AG10803 (cell line): Measurements from ENCODE around the gene PPP1R37.

Experiments
- DNase-seq: peaks from one replicate; pipeline ENCODE4 v3.0.0; 2010; ENCODE audit warnings: low read depth
- H3K4me3 ChIP-seq: 2 replicates; pipeline ENCODE4 v1.5.1; 2011; ENCODE audit warnings: mild to moderate bottlenecking, low read length, control low read depth
- TF ChIP-seq, protein P1 (sequence below): conservative IDR thresholded peaks from 2 replicates; pipeline ENCODE4 v1.5.1; 2011; ENCODE audit warnings: mild to moderate bottlenecking, low read length, control low read depth, inconsistent platforms

Gene PPP1R37

DNA sequence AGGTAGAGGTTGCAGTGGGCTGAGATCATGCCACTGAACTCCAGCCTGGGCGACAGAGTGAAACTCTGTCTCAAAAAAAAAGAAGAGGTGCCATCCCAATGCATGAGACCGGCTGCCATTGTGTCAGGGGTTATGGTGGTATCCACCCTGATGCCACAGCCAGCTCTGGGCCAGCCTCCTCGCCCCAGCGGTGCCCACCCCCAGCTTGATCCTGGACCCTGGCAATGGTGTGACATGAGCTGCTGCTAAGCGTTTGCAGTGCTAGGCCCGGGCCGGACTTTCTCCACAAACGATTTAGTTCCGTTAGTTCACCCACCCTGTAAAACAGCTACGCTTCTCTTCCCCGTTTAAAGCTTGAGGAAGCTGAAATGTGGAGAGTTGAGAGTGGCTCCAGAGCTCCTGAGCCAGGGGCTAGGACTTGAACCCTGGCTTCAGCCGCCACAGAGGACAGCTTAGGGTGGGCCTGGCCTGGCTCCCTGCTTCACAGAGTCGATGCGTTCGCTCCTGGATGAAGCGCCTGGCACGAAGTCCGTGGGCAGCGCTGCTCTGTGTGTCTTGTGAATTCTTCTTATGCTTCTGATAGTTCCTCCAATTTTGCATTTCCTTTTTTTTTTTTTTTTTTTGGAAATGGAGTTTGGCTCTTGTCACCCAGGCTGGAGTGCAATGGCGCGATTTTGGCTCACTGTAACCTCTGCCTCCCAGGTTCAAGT lies 42.4 kb downstream of the PPP1R37 start:
- DNase-seq, result no peak
- no peak overlapping the region for H3K4me3 ChIP-seq
- TF ChIP-seq, protein P1, sequence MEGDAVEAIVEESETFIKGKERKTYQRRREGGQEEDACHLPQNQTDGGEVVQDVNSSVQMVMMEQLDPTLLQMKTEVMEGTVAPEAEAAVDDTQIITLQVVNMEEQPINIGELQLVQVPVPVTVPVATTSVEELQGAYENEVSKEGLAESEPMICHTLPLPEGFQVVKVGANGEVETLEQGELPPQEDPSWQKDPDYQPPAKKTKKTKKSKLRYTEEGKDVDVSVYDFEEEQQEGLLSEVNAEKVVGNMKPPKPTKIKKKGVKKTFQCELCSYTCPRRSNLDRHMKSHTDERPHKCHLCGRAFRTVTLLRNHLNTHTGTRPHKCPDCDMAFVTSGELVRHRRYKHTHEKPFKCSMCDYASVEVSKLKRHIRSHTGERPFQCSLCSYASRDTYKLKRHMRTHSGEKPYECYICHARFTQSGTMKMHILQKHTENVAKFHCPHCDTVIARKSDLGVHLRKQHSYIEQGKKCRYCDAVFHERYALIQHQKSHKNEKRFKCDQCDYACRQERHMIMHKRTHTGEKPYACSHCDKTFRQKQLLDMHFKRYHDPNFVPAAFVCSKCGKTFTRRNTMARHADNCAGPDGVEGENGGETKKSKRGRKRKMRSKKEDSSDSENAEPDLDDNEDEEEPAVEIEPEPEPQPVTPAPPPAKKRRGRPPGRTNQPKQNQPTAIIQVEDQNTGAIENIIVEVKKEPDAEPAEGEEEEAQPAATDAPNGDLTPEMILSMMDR, result no peak

- TF ChIP-seq, protein P1, result no peak
- DNase-seq, result no peak
- no peak overlapping the region for H3K4me3 ChIP-seq
Observed at GRCh38 chr19:45136507-45137178, 43.7 kb downstream of the PPP1R37 start.

GRCh38 chr19:45137179-45137761 lies 44.3 kb downstream of the PPP1R37 start:
- no peak for DNase-seq
- TF ChIP-seq, protein P1, result no peak
- H3K4me3 ChIP-seq, result no peak overlapping the region

- no peak for DNase-seq
- TF ChIP-seq, protein P1, result no peak
Observed at GRCh38 chr19:45138303-45138751, 45.3 kb downstream of the PPP1R37 start.

DNA sequence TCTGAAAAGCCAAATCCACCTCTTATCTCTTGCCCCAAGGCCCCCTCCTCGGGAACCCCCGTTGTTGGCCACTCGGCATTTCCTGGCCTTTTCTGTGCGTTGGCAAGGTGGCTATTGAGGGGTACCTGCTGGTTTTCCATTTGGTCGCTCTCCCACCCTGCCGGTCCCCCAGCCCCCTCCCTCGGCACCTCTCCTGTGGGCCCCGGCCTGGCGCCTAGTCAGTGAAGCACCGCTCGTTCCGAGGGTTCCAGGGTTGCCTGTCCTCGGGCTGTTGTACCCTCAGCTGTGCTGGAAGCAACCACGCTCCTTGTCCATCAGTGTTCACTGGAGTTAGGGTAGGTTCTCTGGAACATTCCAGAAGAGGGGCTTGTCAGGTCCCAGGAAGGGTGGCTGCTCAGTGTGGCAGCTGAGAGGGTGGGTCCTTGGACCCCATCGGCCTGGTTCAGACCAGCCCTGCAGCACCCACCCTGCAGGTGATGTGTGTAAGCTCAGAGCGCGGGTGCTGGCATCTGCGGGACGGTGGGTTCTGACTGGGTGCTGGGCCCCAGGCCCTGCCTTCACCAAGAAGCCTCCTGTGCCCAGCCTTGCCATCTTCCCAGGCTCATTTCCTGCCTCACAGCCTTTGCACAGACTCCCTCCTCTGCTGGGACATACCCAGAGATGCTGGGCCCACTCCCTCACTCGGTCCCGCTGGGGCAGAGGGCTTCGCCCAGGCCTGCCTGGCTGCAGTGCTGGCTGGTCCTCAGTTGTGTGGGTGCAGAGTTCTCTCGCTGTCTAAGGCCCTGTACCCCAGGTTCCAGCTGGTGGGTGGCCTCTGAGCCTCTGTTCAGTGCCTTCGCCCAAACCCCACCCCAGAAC lies 46.5 kb downstream of the PPP1R37 start:
- TF ChIP-seq, protein P1, result no peak
- no peak for DNase-seq
- H3K4me3 ChIP-seq, result no peak overlapping the region

More at GRCh38 chr19:45138303-45138751, 45.3 kb downstream of the PPP1R37 start:
- no peak overlapping the region for H3K4me3 ChIP-seq

GRCh38 chr19:45140144-45140503 lies 47.1 kb downstream of the PPP1R37 start:
- no peak for DNase-seq
- TF ChIP-seq, protein P1, result no peak
- H3K4me3 ChIP-seq, result no peak overlapping the region
